ENCODE measurements around the gene KRTAP5-10.
"Not testable (repeated sequence)": the region's sequence is repeated elsewhere in the genome, so short reads cannot be mapped to it uniquely, and the experiment has no call there.

Gene KRTAP5-10

DNA sequence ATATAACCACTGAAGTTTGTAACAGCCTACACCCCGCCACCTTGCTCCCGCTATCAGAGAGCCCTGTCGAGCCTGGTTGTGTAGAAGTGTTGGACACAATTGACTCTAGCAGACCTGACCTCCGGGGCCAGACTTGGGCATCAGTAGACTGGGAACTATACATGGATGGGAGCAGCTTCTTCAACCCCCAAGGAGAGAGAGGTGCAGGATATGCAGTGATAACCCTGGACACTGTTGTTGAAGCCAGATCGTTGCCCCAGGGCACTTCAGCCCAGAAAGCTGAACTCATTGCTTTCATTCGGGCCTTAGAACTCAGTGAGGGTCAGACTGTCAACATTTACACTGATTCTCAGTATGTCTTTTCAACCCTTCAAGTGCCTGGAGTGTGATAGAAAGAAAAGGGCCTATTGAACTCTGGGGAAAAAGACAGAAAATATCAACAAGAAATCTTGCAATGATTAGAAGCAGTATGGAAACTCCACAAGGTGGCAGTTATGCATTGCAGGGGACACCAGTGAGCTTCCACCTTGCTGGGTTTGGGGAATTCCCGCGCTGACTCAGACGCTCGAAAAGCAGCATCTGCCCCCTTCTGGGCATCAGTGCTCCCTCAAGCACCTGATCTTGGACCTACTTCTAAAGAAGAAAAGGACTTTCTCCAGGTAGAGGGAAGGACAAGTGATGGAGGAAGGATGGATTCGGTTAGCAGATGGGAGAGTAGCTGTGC lies 23.6 kb downstream of the KRTAP5-10 start:
- DNase-seq (ENCODE audit: low read depth); H3K4me3 ChIP-seq (ENCODE audit: low read length); H3K9ac ChIP-seq (ENCODE audit: low read length); H3K4me1 ChIP-seq (ENCODE audit: control insufficient read depth, insufficient read depth, low read length); H3K36me3 ChIP-seq (ENCODE audit: control insufficient read depth, insufficient read depth, low read length, severe bottlenecking); H3K9me3 ChIP-seq (ENCODE audit: control insufficient read depth, low read length); H3K27me3 ChIP-seq (replicated peaks; ENCODE audit: control insufficient read depth, insufficient read depth, low read length): not testable (repeated sequence)

DNA sequence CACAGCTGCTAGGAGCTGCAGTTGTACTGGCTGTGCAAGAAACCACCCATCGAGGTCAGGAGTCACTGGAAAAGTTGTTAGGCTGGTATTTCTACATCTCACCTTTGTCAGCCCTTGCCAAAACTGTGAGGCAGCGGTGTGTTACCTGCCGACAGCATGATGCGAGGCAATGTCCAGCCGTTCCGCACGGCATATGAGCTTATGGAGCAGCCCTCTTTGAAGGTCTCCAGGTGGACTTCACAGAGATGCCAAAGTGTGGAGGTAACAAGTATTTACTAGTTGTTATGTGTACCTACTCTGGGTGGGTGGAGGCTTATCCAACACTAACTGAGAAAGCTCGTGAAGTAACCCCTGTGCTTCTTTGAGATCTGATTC lies 24.2 kb downstream of the KRTAP5-10 start:
- H3K36me3 ChIP-seq (ENCODE audit: control insufficient read depth, insufficient read depth, low read length, severe bottlenecking); H3K9ac ChIP-seq (ENCODE audit: low read length); H3K9me3 ChIP-seq (ENCODE audit: control insufficient read depth, low read length); H3K4me1 ChIP-seq (ENCODE audit: control insufficient read depth, insufficient read depth, low read length); DNase-seq (ENCODE audit: low read depth); H3K4me3 ChIP-seq (ENCODE audit: low read length); H3K27me3 ChIP-seq (replicated peaks; ENCODE audit: control insufficient read depth, insufficient read depth, low read length): not testable (repeated sequence)

DNA sequence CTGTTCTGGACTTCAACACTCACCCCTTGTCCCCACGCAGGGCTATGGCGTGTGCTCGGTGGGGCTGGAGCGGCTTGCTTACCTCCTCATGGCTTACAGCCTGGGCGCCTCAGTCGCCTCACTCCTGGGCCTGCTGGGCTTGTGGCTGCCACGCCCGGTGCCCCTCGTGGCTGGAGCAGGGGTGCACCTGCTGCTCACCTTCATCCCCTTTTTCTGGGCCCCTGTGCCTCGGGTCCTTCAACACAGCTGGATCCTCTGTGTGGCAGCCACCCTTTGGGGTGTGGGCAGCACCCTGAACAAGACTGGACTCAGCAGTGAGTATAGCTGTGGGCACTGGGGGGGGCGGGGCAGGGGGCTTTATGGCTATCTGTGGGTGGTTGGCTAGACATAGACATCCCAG lies 37.9 kb downstream of the KRTAP5-10 start:
- not testable (repeated sequence) for H3K27me3 ChIP-seq (replicated peaks; ENCODE audit: control insufficient read depth, insufficient read depth, low read length); H3K9me3 ChIP-seq (ENCODE audit: control insufficient read depth, low read length); H3K4me3 ChIP-seq (ENCODE audit: low read length); H3K4me1 ChIP-seq (ENCODE audit: control insufficient read depth, insufficient read depth, low read length); H3K9ac ChIP-seq (ENCODE audit: low read length); H3K36me3 ChIP-seq (ENCODE audit: control insufficient read depth, insufficient read depth, low read length, severe bottlenecking); DNase-seq (ENCODE audit: low read depth)

DNA sequence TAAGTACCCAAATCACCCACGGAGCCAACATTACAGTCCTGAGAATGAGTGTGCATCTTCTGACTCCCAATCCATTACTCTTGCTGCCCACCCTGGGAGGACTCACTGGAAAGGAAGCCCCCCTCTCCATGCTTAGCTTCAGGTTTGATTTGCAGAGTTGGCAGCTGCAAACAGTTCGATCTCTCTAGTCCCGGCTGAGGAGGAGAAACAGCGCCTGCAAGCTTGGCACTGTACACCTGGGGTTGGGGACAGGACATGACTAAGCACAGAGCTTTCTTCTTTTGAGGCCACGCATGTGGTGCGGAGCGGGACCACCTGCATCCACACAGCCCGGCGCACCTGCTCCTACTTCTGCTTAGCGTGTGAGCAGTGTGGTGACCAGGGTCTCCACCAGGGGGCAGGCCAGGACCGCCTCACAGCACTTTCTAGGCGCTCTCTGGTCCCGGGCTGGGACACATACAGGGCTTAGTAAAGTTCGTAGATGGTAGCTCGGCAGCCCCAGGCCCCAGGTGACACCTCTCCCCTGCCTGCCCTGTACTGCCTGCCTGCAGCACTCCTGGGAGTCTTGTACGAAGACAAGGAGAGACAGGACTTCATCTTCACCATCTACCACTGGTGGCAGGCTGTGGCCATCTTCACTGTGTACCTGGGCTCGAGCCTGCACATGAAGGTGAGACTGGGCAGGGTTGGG lies 39.6 kb downstream of the KRTAP5-10 start:
- H3K36me3 ChIP-seq (ENCODE audit: control insufficient read depth, insufficient read depth, low read length, severe bottlenecking); H3K27me3 ChIP-seq (replicated peaks; ENCODE audit: control insufficient read depth, insufficient read depth, low read length); H3K4me1 ChIP-seq (ENCODE audit: control insufficient read depth, insufficient read depth, low read length); H3K9me3 ChIP-seq (ENCODE audit: control insufficient read depth, low read length); DNase-seq (ENCODE audit: low read depth); H3K9ac ChIP-seq (ENCODE audit: low read length); H3K4me3 ChIP-seq (ENCODE audit: low read length): not testable (repeated sequence)

DNA sequence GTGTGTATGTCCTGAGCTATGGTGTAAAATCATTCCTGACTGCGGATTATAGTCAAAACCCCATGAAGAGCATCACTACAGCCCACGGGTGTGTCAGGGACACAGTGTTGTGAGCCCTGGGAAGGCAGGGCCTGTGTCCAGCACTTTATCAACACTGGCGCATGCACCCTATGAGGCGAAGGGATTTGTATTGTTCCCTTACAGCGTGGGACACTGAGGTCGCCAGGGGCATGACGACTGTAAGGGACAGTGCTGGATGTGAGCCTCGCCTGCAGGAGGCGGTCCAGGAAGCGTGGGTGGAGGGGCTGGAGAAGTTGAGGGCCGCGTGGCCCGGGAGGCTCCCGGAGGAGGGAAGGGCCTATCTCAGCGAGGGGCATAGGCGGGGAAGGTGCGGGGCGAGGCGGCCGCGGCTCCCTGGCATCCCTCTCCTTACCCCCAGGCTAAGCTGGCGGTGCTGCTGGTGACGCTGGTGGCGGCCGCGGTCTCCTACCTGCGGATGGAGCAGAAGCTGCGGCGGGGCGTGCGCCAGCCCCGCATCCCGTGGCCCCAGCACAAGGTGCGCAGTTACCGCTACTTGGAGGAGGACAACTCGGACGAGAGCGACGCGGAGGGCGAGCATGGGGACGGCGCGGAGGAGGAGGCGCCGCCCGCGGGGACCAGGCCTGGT lies 41.6 kb downstream of the KRTAP5-10 start:
- not testable (repeated sequence) for H3K36me3 ChIP-seq (ENCODE audit: control insufficient read depth, insufficient read depth, low read length, severe bottlenecking); H3K4me1 ChIP-seq (ENCODE audit: control insufficient read depth, insufficient read depth, low read length); H3K4me3 ChIP-seq (ENCODE audit: low read length); H3K9ac ChIP-seq (ENCODE audit: low read length); DNase-seq (ENCODE audit: low read depth); H3K27me3 ChIP-seq (replicated peaks; ENCODE audit: control insufficient read depth, insufficient read depth, low read length); H3K9me3 ChIP-seq (ENCODE audit: control insufficient read depth, low read length)

DNA sequence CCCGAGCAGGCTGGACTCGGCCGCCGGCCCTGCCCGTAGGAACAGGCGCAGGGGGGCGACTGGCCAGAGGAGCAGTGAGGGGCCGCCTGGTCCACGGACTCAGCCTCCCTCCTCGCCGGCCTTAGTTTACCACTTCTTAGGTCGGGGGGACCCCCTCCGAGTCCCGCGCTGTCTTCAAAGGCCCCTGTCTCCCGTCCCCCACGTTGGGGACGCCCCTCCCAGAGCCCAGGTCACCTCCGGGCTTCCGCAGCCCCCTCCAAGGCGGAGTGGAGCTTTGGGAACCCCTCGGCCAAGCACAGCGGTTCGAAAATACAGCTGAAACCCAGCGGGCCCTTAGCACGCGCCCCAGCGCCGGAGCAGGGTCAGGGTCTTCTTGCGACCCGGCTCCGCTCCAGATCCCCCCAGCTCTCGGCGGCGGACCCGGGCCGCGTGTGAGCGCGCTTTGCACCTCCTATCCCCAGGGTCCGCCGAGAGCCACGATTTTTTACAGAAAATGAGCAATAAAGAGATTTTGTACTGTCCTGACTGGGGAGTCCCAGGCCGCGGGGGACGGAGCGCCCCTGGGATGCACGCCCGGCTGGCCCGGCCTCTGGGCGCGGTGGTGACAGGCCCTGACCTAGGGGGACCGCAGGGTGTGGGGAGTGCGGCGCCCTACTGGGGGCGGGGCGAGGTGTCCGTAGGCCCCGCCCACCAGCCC lies 42.3 kb downstream of the KRTAP5-10 start:
- not testable (repeated sequence) for H3K27me3 ChIP-seq (replicated peaks; ENCODE audit: control insufficient read depth, insufficient read depth, low read length); H3K9me3 ChIP-seq (ENCODE audit: control insufficient read depth, low read length); H3K4me3 ChIP-seq (ENCODE audit: low read length); H3K9ac ChIP-seq (ENCODE audit: low read length); H3K4me1 ChIP-seq (ENCODE audit: control insufficient read depth, insufficient read depth, low read length); DNase-seq (ENCODE audit: low read depth); H3K36me3 ChIP-seq (ENCODE audit: control insufficient read depth, insufficient read depth, low read length, severe bottlenecking)

DNA sequence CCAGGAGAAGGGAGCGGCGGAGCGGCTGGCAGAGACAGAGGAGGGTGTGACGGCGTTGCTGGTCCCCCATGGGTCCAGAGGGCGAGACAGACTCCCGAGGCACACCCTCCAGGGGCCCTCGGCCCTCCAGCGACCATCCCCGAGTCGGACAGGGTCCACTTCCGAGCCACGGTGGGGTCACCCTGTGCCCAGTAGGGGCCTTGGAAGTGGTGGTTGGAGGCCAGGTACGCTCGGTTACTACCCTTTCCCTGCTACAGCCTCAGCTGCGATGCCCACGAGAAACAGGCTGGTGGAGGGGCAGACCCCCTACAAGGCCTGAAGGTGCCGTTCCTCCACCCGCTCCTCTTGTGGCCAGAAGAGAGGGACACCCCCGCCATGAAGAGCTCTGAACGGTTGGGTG lies 42.9 kb downstream of the KRTAP5-10 start:
- not testable (repeated sequence) for H3K36me3 ChIP-seq (ENCODE audit: control insufficient read depth, insufficient read depth, low read length, severe bottlenecking); DNase-seq (ENCODE audit: low read depth); H3K4me1 ChIP-seq (ENCODE audit: control insufficient read depth, insufficient read depth, low read length); H3K4me3 ChIP-seq (ENCODE audit: low read length); H3K9me3 ChIP-seq (ENCODE audit: control insufficient read depth, low read length); H3K27me3 ChIP-seq (replicated peaks; ENCODE audit: control insufficient read depth, insufficient read depth, low read length); H3K9ac ChIP-seq (ENCODE audit: low read length)

DNA sequence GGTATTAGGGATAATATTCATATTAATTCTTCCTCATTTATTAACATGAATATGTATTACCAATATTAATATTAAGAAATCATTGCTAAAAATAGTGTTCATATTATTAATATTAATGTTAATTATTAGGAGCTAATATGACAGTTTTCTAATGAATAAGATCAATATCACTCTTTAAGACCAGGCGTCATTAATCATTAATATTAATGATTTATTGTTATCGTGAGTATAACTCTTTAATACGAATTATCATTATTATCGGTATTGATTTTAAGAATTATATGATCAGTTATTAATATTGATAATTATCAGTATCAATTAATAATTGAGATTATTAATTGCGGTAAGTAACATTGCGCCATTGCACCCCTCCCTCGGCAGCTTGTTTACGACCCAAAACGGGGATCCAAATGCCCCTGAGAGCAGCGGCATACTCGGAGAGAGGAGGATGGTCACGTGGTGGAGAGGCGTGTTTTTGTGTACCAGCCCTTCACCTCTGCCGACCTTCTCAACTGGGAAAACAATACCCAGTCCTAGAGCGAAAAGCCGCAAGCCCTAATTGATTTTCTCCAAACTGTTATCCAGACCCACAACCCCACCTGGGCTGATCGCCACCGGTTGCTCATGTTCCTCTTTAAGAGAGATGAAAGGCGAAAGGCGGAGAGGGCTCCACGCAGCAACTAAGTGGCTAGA lies 46.0 kb downstream of the KRTAP5-10 start:
- H3K27me3 ChIP-seq (replicated peaks; ENCODE audit: control insufficient read depth, insufficient read depth, low read length); DNase-seq (ENCODE audit: low read depth); H3K36me3 ChIP-seq (ENCODE audit: control insufficient read depth, insufficient read depth, low read length, severe bottlenecking); H3K9me3 ChIP-seq (ENCODE audit: control insufficient read depth, low read length); H3K4me3 ChIP-seq (ENCODE audit: low read length); H3K9ac ChIP-seq (ENCODE audit: low read length); H3K4me1 ChIP-seq (ENCODE audit: control insufficient read depth, insufficient read depth, low read length): not testable (repeated sequence)

DNA sequence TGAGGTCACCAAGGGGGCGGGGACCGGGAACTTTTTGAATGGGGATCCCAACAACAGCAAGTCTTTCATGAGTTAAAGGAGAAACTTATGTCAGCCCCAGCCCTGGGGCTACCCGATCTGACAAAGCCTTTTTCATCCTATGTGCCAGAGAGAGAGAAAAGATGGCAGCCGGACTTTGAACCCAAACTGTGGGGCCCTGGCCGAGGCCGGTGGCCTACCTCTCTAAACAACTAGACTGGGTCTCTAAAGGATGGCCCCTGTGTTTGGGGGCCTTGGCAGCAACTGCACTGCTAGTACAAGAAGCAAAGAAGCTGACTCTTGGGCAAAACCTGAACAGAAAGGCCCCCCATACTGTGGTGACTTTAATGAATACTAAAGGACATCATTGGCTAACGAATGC lies 48.6 kb downstream of the KRTAP5-10 start:
- DNase-seq (ENCODE audit: low read depth); H3K9me3 ChIP-seq (ENCODE audit: control insufficient read depth, low read length); H3K27me3 ChIP-seq (replicated peaks; ENCODE audit: control insufficient read depth, insufficient read depth, low read length); H3K9ac ChIP-seq (ENCODE audit: low read length); H3K36me3 ChIP-seq (ENCODE audit: control insufficient read depth, insufficient read depth, low read length, severe bottlenecking); H3K4me1 ChIP-seq (ENCODE audit: control insufficient read depth, insufficient read depth, low read length); H3K4me3 ChIP-seq (ENCODE audit: low read length): not testable (repeated sequence)

DNA sequence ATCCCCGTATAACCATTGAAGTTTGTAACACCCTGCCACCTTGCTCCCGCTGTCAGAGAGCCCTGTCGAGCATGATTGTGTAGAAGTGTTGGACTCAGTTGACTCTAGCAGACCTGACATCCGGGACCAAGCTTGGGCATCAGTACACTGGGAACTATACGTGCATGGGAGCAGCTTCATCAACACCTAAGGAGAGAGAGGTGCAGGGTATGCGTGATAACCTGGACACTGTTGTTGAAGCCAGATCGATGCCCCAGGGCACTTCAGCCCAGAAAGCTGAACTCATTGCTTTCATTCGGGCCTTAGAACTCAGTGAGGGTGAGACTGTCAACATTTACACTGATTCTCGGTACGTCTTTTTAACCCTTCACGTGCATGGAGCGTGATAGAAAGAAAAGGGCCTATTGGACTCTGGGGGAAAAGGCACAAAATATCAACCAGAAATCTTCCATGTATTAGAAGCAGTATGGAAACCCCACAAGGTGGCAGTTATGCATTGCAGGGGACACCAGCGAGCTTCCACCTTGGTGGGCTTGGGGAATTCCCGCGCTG lies 49.1 kb downstream of the KRTAP5-10 start:
- H3K4me1 ChIP-seq (ENCODE audit: control insufficient read depth, insufficient read depth, low read length); H3K36me3 ChIP-seq (ENCODE audit: control insufficient read depth, insufficient read depth, low read length, severe bottlenecking); H3K9ac ChIP-seq (ENCODE audit: low read length); H3K9me3 ChIP-seq (ENCODE audit: control insufficient read depth, low read length); H3K4me3 ChIP-seq (ENCODE audit: low read length); DNase-seq (ENCODE audit: low read depth); H3K27me3 ChIP-seq (replicated peaks; ENCODE audit: control insufficient read depth, insufficient read depth, low read length): not testable (repeated sequence)

DNA sequence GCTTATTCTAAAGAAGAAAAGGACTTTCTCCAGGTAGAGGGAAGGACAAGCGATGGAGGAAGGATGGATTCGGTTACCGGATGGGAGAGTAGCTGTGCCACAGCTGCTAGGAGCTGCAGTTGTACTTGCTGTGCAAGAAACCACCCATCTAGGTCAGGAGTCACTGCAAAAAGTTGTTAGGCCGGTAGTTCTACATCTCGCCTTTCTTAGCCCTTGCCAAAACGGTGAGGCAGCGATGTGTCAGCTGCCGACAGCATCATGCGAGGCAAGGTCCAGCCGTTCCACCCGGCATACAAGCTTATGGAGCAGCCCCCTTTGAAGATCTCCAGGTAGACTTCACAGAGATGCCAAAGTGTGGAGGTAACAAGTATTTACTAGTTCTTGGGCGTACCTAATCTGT lies 49.6 kb downstream of the KRTAP5-10 start:
- H3K9me3 ChIP-seq (ENCODE audit: control insufficient read depth, low read length); H3K4me3 ChIP-seq (ENCODE audit: low read length); H3K9ac ChIP-seq (ENCODE audit: low read length); DNase-seq (ENCODE audit: low read depth); H3K36me3 ChIP-seq (ENCODE audit: control insufficient read depth, insufficient read depth, low read length, severe bottlenecking); H3K4me1 ChIP-seq (ENCODE audit: control insufficient read depth, insufficient read depth, low read length); H3K27me3 ChIP-seq (replicated peaks; ENCODE audit: control insufficient read depth, insufficient read depth, low read length): not testable (repeated sequence)

Measured in adipocyte (in vitro differentiated cells).